GM12801 (cell line): ENCODE results near the gene GNG2.

ENCODE experiments used
- TF ChIP-seq, protein P1 (sequence below): IDR thresholded peaks from one replicate; pipeline ENCODE4 v1.5.1; 2011; ENCODE audit warnings: control low read depth; ENCODE audit not compliant: insufficient read length; ENCODE audit errors: extremely low read depth

GNG2 gene

GRCh38 chr14:51845811-51846210 lies 14.6 kb upstream of the GNG2 start:
- TF ChIP-seq, protein P1, sequence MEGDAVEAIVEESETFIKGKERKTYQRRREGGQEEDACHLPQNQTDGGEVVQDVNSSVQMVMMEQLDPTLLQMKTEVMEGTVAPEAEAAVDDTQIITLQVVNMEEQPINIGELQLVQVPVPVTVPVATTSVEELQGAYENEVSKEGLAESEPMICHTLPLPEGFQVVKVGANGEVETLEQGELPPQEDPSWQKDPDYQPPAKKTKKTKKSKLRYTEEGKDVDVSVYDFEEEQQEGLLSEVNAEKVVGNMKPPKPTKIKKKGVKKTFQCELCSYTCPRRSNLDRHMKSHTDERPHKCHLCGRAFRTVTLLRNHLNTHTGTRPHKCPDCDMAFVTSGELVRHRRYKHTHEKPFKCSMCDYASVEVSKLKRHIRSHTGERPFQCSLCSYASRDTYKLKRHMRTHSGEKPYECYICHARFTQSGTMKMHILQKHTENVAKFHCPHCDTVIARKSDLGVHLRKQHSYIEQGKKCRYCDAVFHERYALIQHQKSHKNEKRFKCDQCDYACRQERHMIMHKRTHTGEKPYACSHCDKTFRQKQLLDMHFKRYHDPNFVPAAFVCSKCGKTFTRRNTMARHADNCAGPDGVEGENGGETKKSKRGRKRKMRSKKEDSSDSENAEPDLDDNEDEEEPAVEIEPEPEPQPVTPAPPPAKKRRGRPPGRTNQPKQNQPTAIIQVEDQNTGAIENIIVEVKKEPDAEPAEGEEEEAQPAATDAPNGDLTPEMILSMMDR: no peak

- TF ChIP-seq, protein P1: no peak
Measured at GRCh38 chr14:51846631-51847488, 13.6 kb upstream of the GNG2 start.

DNA sequence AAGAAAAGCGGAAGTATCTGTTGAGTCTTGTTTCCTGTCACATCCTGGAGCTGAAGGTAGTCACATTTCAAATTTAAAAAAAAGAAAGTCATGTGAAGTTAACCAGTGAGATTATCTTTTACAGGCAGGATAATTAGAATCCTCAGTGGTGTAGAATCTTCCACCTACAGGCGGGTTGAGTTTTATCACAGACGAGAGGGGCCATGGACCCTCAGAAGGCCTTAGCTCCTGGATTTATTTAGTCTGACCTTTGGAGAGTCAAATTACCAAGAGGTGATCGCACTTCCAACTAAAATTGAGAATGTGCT lies 13.0 kb upstream of the GNG2 start:
- TF ChIP-seq, protein P1: no peak

GRCh38 chr14:51848120-51848519 lies 12.3 kb upstream of the GNG2 start:
- TF ChIP-seq, protein P1: no peak

DNA sequence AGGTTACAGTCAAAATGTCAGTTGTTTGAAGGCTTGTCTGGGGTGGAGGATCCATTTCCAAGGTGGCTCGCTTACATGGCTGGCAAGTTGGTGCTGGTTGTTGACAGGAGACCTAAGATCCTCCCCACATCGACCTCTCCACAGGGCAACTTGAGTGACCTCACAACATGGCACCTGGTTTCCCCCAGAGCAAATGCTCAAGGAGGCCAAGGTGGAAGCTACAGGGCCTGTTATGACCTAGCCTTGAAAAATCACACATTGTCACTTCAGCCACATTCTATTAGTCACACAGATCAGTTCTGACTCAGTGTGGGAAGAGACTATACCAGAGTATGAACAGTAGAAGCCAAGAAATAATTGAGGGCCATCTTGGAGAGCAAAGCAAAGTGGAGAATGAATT lies 11.3 kb upstream of the GNG2 start:
- TF ChIP-seq, protein P1: no peak

DNA sequence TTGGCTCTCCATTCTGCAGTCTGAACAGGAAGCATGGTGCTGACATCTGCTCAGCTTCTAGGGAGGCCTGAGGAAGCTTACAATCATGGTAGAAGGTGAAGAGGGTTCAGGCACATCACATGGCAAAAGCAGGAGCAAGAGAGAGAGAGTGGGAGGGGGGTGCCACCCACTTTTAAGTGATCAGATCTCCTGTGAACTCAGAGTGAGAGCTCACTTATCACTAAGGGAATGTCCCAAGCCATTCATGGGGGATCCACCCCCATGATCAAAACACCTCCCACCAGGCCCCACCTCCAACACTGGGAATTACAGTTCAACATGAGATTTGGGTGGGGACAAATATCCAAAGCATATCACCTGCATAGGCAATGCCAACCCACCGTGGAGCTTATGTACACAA lies 9.8 kb upstream of the GNG2 start:
- TF ChIP-seq, protein P1: no peak

DNA sequence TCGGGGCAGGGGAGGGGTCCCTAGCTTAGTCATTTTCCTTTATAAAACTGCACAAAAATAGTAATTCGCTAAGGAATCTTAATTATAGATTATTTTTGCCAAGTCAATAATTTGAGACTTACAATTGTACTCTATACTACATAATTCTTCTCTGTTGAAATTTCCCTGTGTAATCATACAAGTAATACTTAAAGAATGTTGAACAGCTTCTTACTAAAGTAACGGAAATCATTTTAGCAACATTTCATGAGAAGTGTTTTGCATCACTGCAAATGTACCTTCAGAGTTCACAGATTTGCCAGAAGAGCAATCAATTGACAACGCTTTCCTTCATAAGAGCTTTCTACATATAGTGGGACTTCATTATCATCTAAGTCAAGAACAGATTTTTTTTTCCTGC lies 7.9 kb upstream of the GNG2 start:
- TF ChIP-seq, protein P1: no peak
